H1 (cell line): ENCODE data around the gene RRAS2. TPM values are rescaled to one million over a fixed set of nuclear protein-coding genes. Genes with fewer than 3 reads are reported as not detected.

ENCODE experiments used
- BCL11A ChIP-seq, 2 experiments: IDR thresholded peaks; one replicate each; pipeline ENCODE4 v1.6.1; 2011; ENCODE audit warnings: low read depth in 2 of 2, low read length in 2 of 2, mild to moderate bottlenecking in 2 of 2
- FOSL1 ChIP-seq: IDR thresholded peaks from 2 replicates; pipeline ENCODE4 v1.6.1; 2011; ENCODE audit warnings: mild to moderate bottlenecking, low read depth, low read length, moderate library complexity; ENCODE audit not compliant: insufficient read depth
- JUN ChIP-seq: IDR thresholded peaks from 2 replicates; pipeline ENCODE4 v1.6.1; 2011; ENCODE audit warnings: low read depth, mild to moderate bottlenecking, improper control_type of control experiment, low read length
- SAP30 ChIP-seq: fragments of 300-600 bp; sonication (generic); IDR thresholded peaks from 2 replicates; pipeline ENCODE4 v1.7.1; 2012; ENCODE audit warnings: low read length, moderate library complexity, mild to moderate bottlenecking, inconsistent platforms; ENCODE audit not compliant: insufficient read depth, insufficient replicate concordance
- SIRT6 ChIP-seq: IDR thresholded peaks from one replicate; pipeline ENCODE4 v1.7.1; 2012; ENCODE audit warnings: low read length, inconsistent platforms
- SRF ChIP-seq: IDR thresholded peaks from 2 replicates; pipeline ENCODE4 v1.6.1; 2011; ENCODE audit warnings: mild to moderate bottlenecking, low read depth, low read length, moderate library complexity
- YY1 ChIP-seq: IDR thresholded peaks from 2 replicates; pipeline ENCODE4 v1.6.1; 2011; ENCODE audit warnings: low read depth, mild to moderate bottlenecking, low read length
- ZNF274 ChIP-seq: IDR thresholded peaks from 2 replicates; pipeline ENCODE4 v1.7.0; 2012; ENCODE audit warnings: low read length, borderline replicate concordance; ENCODE audit errors: extremely low read depth
- polyA plus RNA-seq, 7 experiments: library from polyadenylated mRNA; depleted of rRNA in 3 of 7; stranded (reverse) in 5 of 7; unstranded in 2 of 7; fragments of >200 nt in 5 of 7; fragments of 200-250 nt in 2 of 7; gene quantifications; 1 replicate in 5 of 7; 2 replicates in 1 of 7; 4 replicates in 1 of 7; pipeline versions ENCODE4 v1.2.1 to v1.2.3, GENCODE V29; 2011 to 2013; ENCODE audit warnings: missing spikeins in 2 of 7, mixed read lengths in 2 of 7
- total RNA-seq: library from RNA; stranded (reverse); fragmentation: NEBNext Ultra II Directional; extraction: Animal tissue kit (Norgen Biotek cat#: 25700); gene quantifications from 2 replicates; pipeline ENCODE4 v1.2.1, GENCODE V29; 2021

Gene RRAS2
- total and polyA plus RNA-seq, 2 of the 8 experiments (the other 6 are each of a cell fraction or from before 2014, with no cell fraction given) = 72.3 to 234 TPM

DNA sequence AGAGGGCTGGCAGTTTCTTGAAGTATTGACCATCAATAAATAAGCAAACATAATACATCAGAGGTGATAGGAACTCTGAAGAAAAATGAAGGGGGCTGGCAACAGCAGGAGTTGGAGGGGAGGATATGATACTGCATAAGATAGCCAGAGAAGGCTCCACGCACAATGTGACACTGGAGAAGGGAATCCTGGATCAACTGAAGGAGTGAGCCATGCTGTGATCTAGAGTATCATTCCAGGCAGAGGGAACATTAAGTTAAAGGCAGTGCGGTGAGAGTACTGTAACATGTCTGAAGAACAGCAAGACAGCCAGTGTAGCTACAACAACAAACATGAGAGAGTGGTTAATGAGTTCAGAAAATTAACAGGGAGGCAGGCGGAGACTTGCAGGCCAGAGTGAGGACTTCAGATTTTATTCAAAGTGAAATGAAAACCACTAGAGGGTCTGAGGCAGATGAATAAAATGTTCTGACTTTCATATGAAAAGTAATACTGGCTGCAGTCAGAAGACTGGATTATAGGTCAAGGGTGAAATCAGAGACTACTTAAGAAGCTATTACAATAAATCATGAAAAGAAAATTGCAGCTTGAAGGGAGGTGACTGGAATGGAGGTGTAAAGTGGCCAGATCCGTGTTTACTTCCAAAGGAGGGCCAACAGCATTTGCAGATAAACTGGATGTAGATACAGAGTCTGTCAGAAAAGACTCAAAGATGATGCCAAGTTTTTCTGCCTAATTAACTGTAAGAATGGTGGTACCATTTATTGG lies 49.4 kb downstream of the RRAS2 start (continued):
- no peak for TF ChIP-seq FOSL1
- TF ChIP-seq JUN = no peak
- no peak for TF ChIP-seq SAP30
- TF ChIP-seq SIRT6 = no peak
- TF ChIP-seq ZNF274 = no peak
- no peak for TF ChIP-seq YY1
- TF ChIP-seq SRF = no peak
- no peak for TF ChIP-seq BCL11A (IDR thresholded peaks at IDR 0.05; ENCODE audit: low read depth in 2 of 2, low read length in 2 of 2)
